Stimulated activated CD8-positive, alpha-beta memory T cell treated with anti-CD3 and anti-CD28 coated beads, Interleukin-12 subunit alpha, Interleukin-12 subunit beta, amount 100 ng/mL, for 1 hour (primary cell): ENCODE measurements around the gene TIMM9.
"Not testable (repeated sequence)": the region's sequence is repeated elsewhere in the genome, so short reads cannot be mapped to it uniquely, and the experiment has no call there.

ENCODE experiments used
- DNase-seq: peaks from one replicate; pipeline ENCODE4 v3.0.0-alpha.2; 2020; ENCODE audit warnings: low read depth

Gene TIMM9

GRCh38 chr14:58427281-58428117 is at the start of gene TIMM9, which contains the start of gene KIAA0586:
Gene TIMM9, minus strand, starts transcription at chr14:58427531. Its CDS starts 15,586 bp downstream, at chr14:58411945.
Gene KIAA0586, plus strand, starts transcription at chr14:58427719. Its CDS starts 546 bp downstream, at chr14:58428265.
- peak; percentile 94 for DNase-seq

- no peak for DNase-seq
Observed at GRCh38 chr14:58476320-58476719, 49.0 kb upstream of the TIMM9 start.

GRCh38 chr14:58469309-58469708 is 42.0 kb upstream of the TIMM9 start:
- no peak for DNase-seq

GRCh38 chr14:58467575-58467974 is 40.2 kb upstream of the TIMM9 start:
- no peak for DNase-seq

- no peak for DNase-seq
Observed at GRCh38 chr14:58466459-58466858, 39.1 kb upstream of the TIMM9 start.

GRCh38 chr14:58465421-58465820 is 38.1 kb upstream of the TIMM9 start:
- DNase-seq: no peak

- no peak for DNase-seq
Observed at GRCh38 chr14:58464652-58465051, 37.3 kb upstream of the TIMM9 start.

- no peak for DNase-seq
Observed at GRCh38 chr14:58463147-58463546, 35.8 kb upstream of the TIMM9 start.

- DNase-seq: no peak
Observed at GRCh38 chr14:58460772-58461171, 33.4 kb upstream of the TIMM9 start.

GRCh38 chr14:58455593-58456265 is 28.4 kb upstream of the TIMM9 start:
- no peak for DNase-seq

GRCh38 chr14:58444627-58445026 is 17.3 kb upstream of the TIMM9 start:
- DNase-seq: no peak

GRCh38 chr14:58439476-58439875 is 12.1 kb upstream of the TIMM9 start:
- no peak for DNase-seq

GRCh38 chr14:58430156-58430555 is 2.8 kb upstream of the TIMM9 start:
- DNase-seq: no peak

- no peak for DNase-seq
Observed at GRCh38 chr14:58428118-58428683, 870 bp upstream of the TIMM9 start.

- DNase-seq: peak; percentile 16
Observed at GRCh38 chr14:58426670-58427280, 556 bp downstream of the TIMM9 start.

GRCh38 chr14:58416934-58417333 is 10.4 kb downstream of the TIMM9 start:
- not testable (repeated sequence) for DNase-seq

- DNase-seq: no peak
Observed at GRCh38 chr14:58415636-58416547, 11.4 kb downstream of the TIMM9 start.

GRCh38 chr14:58414845-58415244 is 12.5 kb downstream of the TIMM9 start:
- DNase-seq: no peak

- DNase-seq: no peak
Observed at GRCh38 chr14:58408681-58409215, 18.6 kb downstream of the TIMM9 start.

GRCh38 chr14:58401587-58401986 is 25.7 kb downstream of the TIMM9 start:
- no peak for DNase-seq

GRCh38 chr14:58398895-58399294 is 28.4 kb downstream of the TIMM9 start:
- no peak for DNase-seq
